Central memory CD8-positive, alpha-beta T cell (primary cell): ENCODE data around the gene SLC6A7.
"Not testable (repeated sequence)": the region's sequence is repeated elsewhere in the genome, so short reads cannot be mapped to it uniquely, and the experiment has no call there.

Source experiments
- ATAC-seq: fragments of 150-1000 bp; cut with Tn5 transposase; replicated peaks from 2 replicates; pipeline ENCODE4 v1.10.0; 2022; ENCODE audit warnings: mild to moderate bottlenecking, moderate FRiP score, moderate number of reproducible peaks; ENCODE audit not compliant: poor library complexity, severe bottlenecking; ENCODE audit errors: extremely low read depth
- DNase-seq, 2 donors: peaks; one replicate each; pipeline ENCODE4 v3.0.0; 2021; ENCODE audit warnings: low spot score in 2 of 2
- H3K27ac Mint-ChIP-seq: one replicate; pipeline ENCODE4 v1.8.0; 2022; ENCODE audit warnings: low read depth, mild to moderate bottlenecking, moderate library complexity, mixed read lengths
- H3K27me3 Mint-ChIP-seq: one replicate; pipeline ENCODE4 v1.8.0; 2022; ENCODE audit warnings: mixed read lengths
- H3K36me3 Mint-ChIP-seq: one replicate; pipeline ENCODE4 v1.8.0; 2022; ENCODE audit warnings: mild to moderate bottlenecking, moderate library complexity, mixed read lengths; ENCODE audit not compliant: insufficient read depth
- H3K4me1 Mint-ChIP-seq: one replicate; pipeline ENCODE4 v1.8.0; 2022; ENCODE audit warnings: mixed read lengths
- H3K4me3 Mint-ChIP-seq: one replicate; pipeline ENCODE4 v1.8.0; 2022; ENCODE audit warnings: mild to moderate bottlenecking, moderate library complexity, mixed read lengths
- H3K9me3 Mint-ChIP-seq: one replicate; pipeline ENCODE4 v1.8.0; 2022; ENCODE audit warnings: mixed read lengths

The SLC6A7 gene

GRCh38 chr5:150239099-150239793 is 49.4 kb downstream of the SLC6A7 start:
- Mint-ChIP-seq H3K27ac (no peak overlapping the region), H3K36me3 (no peaks in the 10 kb centered on the region), H3K4me1 (no peaks in the 10 kb centered on the region), H3K9me3 (no peaks in the 10 kb centered on the region), H3K4me3 (no peak overlapping the region), H3K27me3 (peaks cover 5% of the 10 kb centered on the region)
- DNase-seq, result no peak
- ATAC-seq, result no peak

- Mint-ChIP-seq H3K4me3 (no peak overlapping the region), H3K36me3 (no peaks in the 10 kb centered on the region), H3K27ac (no peak overlapping the region), H3K27me3 (peaks cover 9% of the 10 kb centered on the region), H3K4me1 (no peaks in the 10 kb centered on the region), H3K9me3 (no peaks in the 10 kb centered on the region)
- ATAC-seq (no peak), DNase-seq (no peak)
These were observed 49.9 kb downstream of the SLC6A7 start for GRCh38 chr5:150239794-150240122.

- H3K4me1 Mint-ChIP-seq, result no peaks in the 10 kb centered on the region
- H3K27ac Mint-ChIP-seq, result no peak overlapping the region
These were observed 51.7 kb downstream of the SLC6A7 start for GRCh38 chr5:150241298-150242160.

GRCh38 chr5:150242251-150242894 is 52.5 kb downstream of the SLC6A7 start:
- H3K9me3 Mint-ChIP-seq, result no peaks in the 10 kb centered on the region
- ATAC-seq, result no peak
- no peak overlapping the region for H3K27ac Mint-ChIP-seq
- H3K4me3 Mint-ChIP-seq, result no peak overlapping the region
- no peak for DNase-seq
- no peaks in the 10 kb centered on the region for H3K4me1 Mint-ChIP-seq
- H3K36me3 Mint-ChIP-seq, result no peaks in the 10 kb centered on the region
- peaks cover 20% of the 10 kb centered on the region for H3K27me3 Mint-ChIP-seq

More at GRCh38 chr5:150241298-150242160, 51.7 kb downstream of the SLC6A7 start:
- DNase-seq (no peak), ATAC-seq (no peak)
- Mint-ChIP-seq H3K9me3 (no peaks in the 10 kb centered on the region), H3K4me3 (no peak overlapping the region), H3K27me3 (peaks cover 20% of the 10 kb centered on the region), H3K36me3 (no peaks in the 10 kb centered on the region)

GRCh38 chr5:150243590-150243989 is 53.7 kb downstream of the SLC6A7 start:
- H3K4me1 Mint-ChIP-seq, result no peaks in the 10 kb centered on the region
- H3K27me3 Mint-ChIP-seq, result peaks cover 20% of the 10 kb centered on the region
- ATAC-seq (no peak), DNase-seq (no peak)
- no peaks in the 10 kb centered on the region for H3K9me3 Mint-ChIP-seq
- no peak overlapping the region for H3K27ac Mint-ChIP-seq
- no peak overlapping the region for H3K4me3 Mint-ChIP-seq
- H3K36me3 Mint-ChIP-seq, result no peaks in the 10 kb centered on the region

GRCh38 chr5:150244209-150244608 is 54.3 kb downstream of the SLC6A7 start:
- H3K27me3 Mint-ChIP-seq, result peaks cover 20% of the 10 kb centered on the region
- DNase-seq (no peak), ATAC-seq (no peak)
- H3K4me3 Mint-ChIP-seq, result no peak overlapping the region
- no peaks in the 10 kb centered on the region for H3K9me3 Mint-ChIP-seq
- H3K36me3 Mint-ChIP-seq, result no peaks in the 10 kb centered on the region
- no peaks in the 10 kb centered on the region for H3K4me1 Mint-ChIP-seq
- H3K27ac Mint-ChIP-seq, result no peak overlapping the region

- peaks cover 31% of the 10 kb centered on the region for H3K27me3 Mint-ChIP-seq
- H3K36me3 Mint-ChIP-seq, result no peaks in the 10 kb centered on the region
- ATAC-seq (no peak), DNase-seq (no peak)
- H3K4me1 Mint-ChIP-seq, result no peaks in the 10 kb centered on the region
- H3K27ac Mint-ChIP-seq, result no peak overlapping the region
- H3K9me3 Mint-ChIP-seq, result no peaks in the 10 kb centered on the region
- no peak overlapping the region for H3K4me3 Mint-ChIP-seq
These were observed 55.4 kb downstream of the SLC6A7 start for GRCh38 chr5:150245111-150245789.

- Mint-ChIP-seq H3K4me1 (no peaks in the 10 kb centered on the region), H3K27me3 (peaks cover 32% of the 10 kb centered on the region), H3K4me3 (no peak overlapping the region), H3K9me3 (no peaks in the 10 kb centered on the region), H3K27ac (no peak overlapping the region), H3K36me3 (no peaks in the 10 kb centered on the region)
- ATAC-seq (no peak), DNase-seq (no peak)
These were observed 55.9 kb downstream of the SLC6A7 start for GRCh38 chr5:150245808-150246207.

- ATAC-seq, result no peak
- Mint-ChIP-seq H3K36me3 (no peaks in the 10 kb centered on the region), H3K4me1 (no peaks in the 10 kb centered on the region), H3K9me3 (no peaks in the 10 kb centered on the region), H3K27me3 (peaks cover 32% of the 10 kb centered on the region), H3K27ac (no peak overlapping the region), H3K4me3 (no peak overlapping the region)
- DNase-seq, result no peak
These were observed 56.6 kb downstream of the SLC6A7 start for GRCh38 chr5:150246429-150246828.

GRCh38 chr5:150246835-150247234 is 57.0 kb downstream of the SLC6A7 start:
- no peaks in the 10 kb centered on the region for H3K4me1 Mint-ChIP-seq
- no peak overlapping the region for H3K4me3 Mint-ChIP-seq
- H3K27ac Mint-ChIP-seq, result no peak overlapping the region
- H3K27me3 Mint-ChIP-seq, result peaks cover 32% of the 10 kb centered on the region
- DNase-seq (no peak), ATAC-seq (no peak)
- no peaks in the 10 kb centered on the region for H3K36me3 Mint-ChIP-seq
- H3K9me3 Mint-ChIP-seq, result no peaks in the 10 kb centered on the region

GRCh38 chr5:150247726-150248125 is 57.9 kb downstream of the SLC6A7 start:
- no peaks in the 10 kb centered on the region for H3K4me1 Mint-ChIP-seq
- no peaks in the 10 kb centered on the region for H3K9me3 Mint-ChIP-seq
- no peaks in the 10 kb centered on the region for H3K36me3 Mint-ChIP-seq
- no peak overlapping the region for H3K4me3 Mint-ChIP-seq
- H3K27me3 Mint-ChIP-seq, result peaks cover 32% of the 10 kb centered on the region
- no peak for ATAC-seq
- DNase-seq, result no peak
- H3K27ac Mint-ChIP-seq, result no peak overlapping the region

GRCh38 chr5:150248493-150248892 is 58.6 kb downstream of the SLC6A7 start:
- H3K27ac Mint-ChIP-seq, ATAC-seq, DNase-seq, H3K4me1 Mint-ChIP-seq, H3K36me3 Mint-ChIP-seq, H3K9me3 Mint-ChIP-seq, H3K4me3 Mint-ChIP-seq: not testable (repeated sequence)
- H3K27me3 Mint-ChIP-seq, result peaks cover 32% of the 10 kb centered on the region
